Measurements from ENCODE around the gene TBC1D22A.

Gene TBC1D22A

GRCh38 chr22:47101321-47101885 lies 339.0 kb downstream of the TBC1D22A start:
- DNase-seq (ENCODE audit: low read depth) = no peak
- no peak overlapping the region for H3K4me3 ChIP-seq (ENCODE audit: low read depth, low read length)
- TF ChIP-seq CTCF (IDR thresholded peaks at IDR 0.05; ENCODE audit: control insufficient read depth, extremely low read depth, insufficient read depth) = no peak

GRCh38 chr22:47102081-47102480 lies 339.6 kb downstream of the TBC1D22A start:
- no peak overlapping the region for H3K4me3 ChIP-seq (ENCODE audit: low read depth, low read length)
- DNase-seq (ENCODE audit: low read depth) = no peak
- no peak for TF ChIP-seq CTCF (IDR thresholded peaks at IDR 0.05; ENCODE audit: control insufficient read depth, extremely low read depth, insufficient read depth)

GRCh38 chr22:47102648-47103047 lies 340.2 kb downstream of the TBC1D22A start:
- peak; percentile 51 for DNase-seq (ENCODE audit: low read depth)

GRCh38 chr22:47105085-47105484 lies 342.6 kb downstream of the TBC1D22A start:
- DNase-seq (ENCODE audit: low read depth) = no peak
- no peak overlapping the region for H3K4me3 ChIP-seq (ENCODE audit: low read depth, low read length)
- no peak for TF ChIP-seq CTCF (IDR thresholded peaks at IDR 0.05; ENCODE audit: control insufficient read depth, extremely low read depth, insufficient read depth)

More at GRCh38 chr22:47102648-47103047, 340.2 kb downstream of the TBC1D22A start:
- H3K4me3 ChIP-seq (ENCODE audit: low read depth, low read length) = no peak overlapping the region
- TF ChIP-seq CTCF (IDR thresholded peaks at IDR 0.05; ENCODE audit: control insufficient read depth, extremely low read depth, insufficient read depth) = no peak

- TF ChIP-seq CTCF (IDR thresholded peaks at IDR 0.05; ENCODE audit: control insufficient read depth, extremely low read depth, insufficient read depth) = no peak
- H3K4me3 ChIP-seq (ENCODE audit: low read depth, low read length) = no peak overlapping the region
- no peak for DNase-seq (ENCODE audit: low read depth)
Observed at GRCh38 chr22:47106806-47107205, 344.4 kb downstream of the TBC1D22A start.

- no peak for TF ChIP-seq CTCF (IDR thresholded peaks at IDR 0.05; ENCODE audit: control insufficient read depth, extremely low read depth, insufficient read depth)
- H3K4me3 ChIP-seq (ENCODE audit: low read depth, low read length) = no peak overlapping the region
- DNase-seq (ENCODE audit: low read depth) = no peak
Observed at GRCh38 chr22:47107431-47107830, 345.0 kb downstream of the TBC1D22A start.

GRCh38 chr22:47110817-47111443 lies 348.5 kb downstream of the TBC1D22A start:
- no peak for DNase-seq (ENCODE audit: low read depth)
- no peak overlapping the region for H3K4me3 ChIP-seq (ENCODE audit: low read depth, low read length)
- TF ChIP-seq CTCF (IDR thresholded peaks at IDR 0.05; ENCODE audit: control insufficient read depth, extremely low read depth, insufficient read depth) = no peak
